ENCODE data around the gene PKNOX2. TPM values are rescaled to one million over a fixed set of nuclear protein-coding genes. Genes with fewer than 3 reads are reported as not detected.

The PKNOX2 gene
- total and polyA plus RNA-seq, 2 of the 4 experiments (the other 2 are of a cell fraction): 0.72 to 2.3 TPM

DNA sequence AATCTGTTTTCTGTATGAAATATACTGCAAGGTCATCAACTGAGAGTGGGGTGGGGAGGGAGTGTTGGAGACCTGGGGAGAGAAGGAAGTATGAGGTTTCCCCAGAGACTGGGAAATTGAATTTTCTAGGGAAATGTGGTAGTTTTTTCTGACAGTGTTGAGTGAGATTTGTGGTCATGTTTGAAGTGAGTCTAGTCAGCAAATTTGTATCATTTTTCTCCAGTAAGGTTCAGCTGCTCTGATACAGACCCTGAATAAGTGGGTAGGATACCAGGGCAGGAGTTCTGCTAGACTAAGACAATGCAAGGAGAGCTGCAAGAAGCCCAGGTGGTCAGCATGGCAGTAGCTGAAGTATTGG lies 112.0 kb downstream of the PKNOX2 start:
- Histone ChIP-seq H3K18ac (ENCODE audit: low read depth, low read length) (no peak overlapping the region), H3K9me3 (ENCODE audit: control insufficient read depth, insufficient read depth, low read length) (no peaks in the 10 kb centered on the region), H4K8ac (ENCODE audit: low read depth in 2 of 2, low read length in 2 of 2) (no peak overlapping the region), H2AK9ac (replicated peaks; ENCODE audit: low read depth, low read length, poor library complexity) (no peak overlapping the region), H3K14ac (replicated peaks; ENCODE audit: low read depth, low read length) (no peak overlapping the region), H3K9ac (ENCODE audit: low read depth, low read length) (no peak overlapping the region), H2BK120ac (ENCODE audit: low read depth, low read length) (no peak overlapping the region), H3K27me3 (ENCODE audit: control insufficient read depth, insufficient read depth, low read length) (no peaks in the 10 kb centered on the region; the same call in 1 of the 2 replicates), H3K4me1 (ENCODE audit: control insufficient read depth, insufficient read depth, low read length) (no peaks in the 10 kb centered on the region; the same call in 1 of the 2 replicates), H3K4me2 (ENCODE audit: low read depth, low read length) (no peak overlapping the region), H2BK5ac (ENCODE audit: low read depth, low read length, poor library complexity, severe bottlenecking) (no peak overlapping the region), H4K5ac (ENCODE audit: low read depth, low read length) (no peak overlapping the region), H2BK20ac (ENCODE audit: low read depth, low read length) (no peak overlapping the region), H3K23ac (ENCODE audit: low read depth, low read length) (no peak overlapping the region), H3K4me3 (ENCODE audit: insufficient read depth, low read depth, low read length) (no peak overlapping the region), H3K36me3 (ENCODE audit: control insufficient read depth, insufficient read depth, low read length) (no peaks in the 10 kb centered on the region), H4K91ac (ENCODE audit: insufficient read depth, low read depth, low read length) (no peak overlapping the region), H2BK15ac (ENCODE audit: low read depth, low read length) (no peak overlapping the region), H2AFZ (replicated peaks; ENCODE audit: low read length, poor library complexity) (no peak overlapping the region), H3K9me1 (ENCODE audit: insufficient read depth, low read length) (no peaks in the 10 kb centered on the region), H3K56ac (ENCODE audit: extremely low read depth, insufficient read depth, low read length) (no peak overlapping the region), H2AK5ac (ENCODE audit: low read depth, low read length) (no peak overlapping the region), H3K27ac (ENCODE audit: insufficient read depth, low read length) (no peak overlapping the region), H3K4ac (ENCODE audit: low read depth, low read length) (no peak overlapping the region), H4K20me1 (ENCODE audit: insufficient read depth, low read length) (no peaks in the 10 kb centered on the region), H3K79me1 (ENCODE audit: low read depth in 1 of 2, low read length in 2 of 2) (no peaks in the 10 kb centered on the region)
- dilution Hi-C loops (cut with HindIII; ENCODE audit: low sequenced_read_pairs, unreplicated experiment) (no loop called here), in situ Hi-C loops (cut with MboI; ENCODE audit: low sequenced_read_pairs) (no loop called here), intact Hi-C loops (cut with micrococcal nuclease) (no loop called here)
- POLR2A ChIA-PET (ENCODE audit: unreplicated experiment): no interaction called here
- no peak for DNase-seq
- ATAC-seq (ENCODE audit: low read depth): no peak
- peak; percentile 55; the same call in 1 of the 2 replicates for TF ChIP-seq MAFK (IDR thresholded peaks at IDR 0.05; ENCODE audit: low read depth, low read length)
- no peak for TF ChIP-seq MXI1 (IDR thresholded peaks at IDR 0.05; ENCODE audit: borderline replicate concordance, low read depth, low read length)
- no peak for TF ChIP-seq RFX5 (IDR thresholded peaks at IDR 0.05; ENCODE audit: low read depth, low read length)
- TF ChIP-seq NFE2L2 (IDR thresholded peaks at IDR 0.05; ENCODE audit: low read depth, low read length): no peak
- no peak for TF ChIP-seq RAD21 (IDR thresholded peaks at IDR 0.05; ENCODE audit: low read length)
- no peak for TF ChIP-seq RCOR1 (IDR thresholded peaks at IDR 0.05; ENCODE audit: insufficient replicate concordance, low read length)
- TF ChIP-seq POLR2A (IDR thresholded peaks at IDR 0.05; ENCODE audit: low read depth, low read length): no peak
- BruUV-seq (replicated peaks): no TSS peak
- CTCF ChIA-PET: no interaction called here

All from IMR-90 (cell line).